OCI-LY1 (cell line): ENCODE measurements around the gene SHROOM4.

Experiments used
- EZH2 ChIP-seq: fragments of 200-600 bp; sonication (generic), shearing (Covaris generic); IDR thresholded peaks from 2 replicates; pipeline ENCODE4 v1.8.0; 2017; ENCODE audit warnings: borderline replicate concordance, mixed run types, mild to moderate bottlenecking, antibody characterized with exemption, low read length, moderate library complexity, mixed read lengths
- TF ChIP-seq, protein P1 (sequence below): fragments of 200-600 bp; sonication (generic), shearing (Covaris generic); IDR thresholded peaks from 2 replicates; pipeline ENCODE4 v1.5.1; 2017; ENCODE audit warnings: mild to moderate bottlenecking, antibody characterized with exemption, low read length, moderate library complexity, mixed read lengths

DNA sequence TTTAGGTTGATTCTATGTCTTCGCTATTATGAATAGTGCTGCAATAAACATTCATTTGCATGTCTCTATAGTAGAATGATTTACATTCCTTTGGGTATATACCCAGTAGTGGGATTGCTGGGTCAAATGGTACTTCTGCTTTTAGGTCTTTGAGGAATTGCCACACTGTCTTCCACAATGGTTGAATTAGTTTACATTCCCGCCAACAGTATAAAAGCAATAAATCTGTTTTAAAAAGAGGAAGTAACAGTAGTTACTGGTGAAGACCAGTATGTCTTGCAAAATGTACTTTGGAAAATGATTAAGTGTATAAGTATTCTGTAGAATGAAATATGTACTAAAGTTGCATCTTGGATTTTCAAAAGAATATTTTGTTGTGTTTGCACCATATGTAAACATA is 77.3 kb downstream of the SHROOM4 start:
- TF ChIP-seq, protein P1, sequence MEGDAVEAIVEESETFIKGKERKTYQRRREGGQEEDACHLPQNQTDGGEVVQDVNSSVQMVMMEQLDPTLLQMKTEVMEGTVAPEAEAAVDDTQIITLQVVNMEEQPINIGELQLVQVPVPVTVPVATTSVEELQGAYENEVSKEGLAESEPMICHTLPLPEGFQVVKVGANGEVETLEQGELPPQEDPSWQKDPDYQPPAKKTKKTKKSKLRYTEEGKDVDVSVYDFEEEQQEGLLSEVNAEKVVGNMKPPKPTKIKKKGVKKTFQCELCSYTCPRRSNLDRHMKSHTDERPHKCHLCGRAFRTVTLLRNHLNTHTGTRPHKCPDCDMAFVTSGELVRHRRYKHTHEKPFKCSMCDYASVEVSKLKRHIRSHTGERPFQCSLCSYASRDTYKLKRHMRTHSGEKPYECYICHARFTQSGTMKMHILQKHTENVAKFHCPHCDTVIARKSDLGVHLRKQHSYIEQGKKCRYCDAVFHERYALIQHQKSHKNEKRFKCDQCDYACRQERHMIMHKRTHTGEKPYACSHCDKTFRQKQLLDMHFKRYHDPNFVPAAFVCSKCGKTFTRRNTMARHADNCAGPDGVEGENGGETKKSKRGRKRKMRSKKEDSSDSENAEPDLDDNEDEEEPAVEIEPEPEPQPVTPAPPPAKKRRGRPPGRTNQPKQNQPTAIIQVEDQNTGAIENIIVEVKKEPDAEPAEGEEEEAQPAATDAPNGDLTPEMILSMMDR = no peak
- TF ChIP-seq EZH2 = no peak
